Fibroblast of peridontal ligament (primary cell): ENCODE measurements around the gene TTYH1.
"Not testable (repeated sequence)": the region's sequence is repeated elsewhere in the genome, so short reads cannot be mapped to it uniquely, and the experiment has no call there.

Experiments
- DNase-seq: peaks from one replicate; pipeline ENCODE4 v3.0.0-alpha.2; 2010; ENCODE audit errors: extremely low read depth

TTYH1 gene

DNA sequence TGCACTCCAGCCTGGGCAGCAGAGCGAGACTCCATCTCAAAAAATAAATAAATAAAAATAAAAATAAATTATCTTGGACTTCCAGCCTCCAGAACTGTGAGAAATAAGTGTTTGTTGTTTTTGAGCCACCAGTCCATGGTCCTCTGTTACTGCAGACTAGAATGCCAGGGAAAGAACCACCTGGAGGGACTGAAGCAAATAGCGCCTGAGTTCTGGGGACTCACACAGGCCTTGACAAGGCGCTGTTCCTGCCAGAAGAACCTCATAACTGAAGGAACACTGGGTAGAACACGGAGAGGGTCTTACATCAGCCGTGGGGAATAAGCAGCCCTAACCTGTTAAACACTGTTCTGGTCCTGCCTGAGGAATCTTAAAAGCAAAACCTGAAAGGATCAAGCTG, 25.4 kb downstream of the TTYH1 start:
- no peak for DNase-seq

DNA sequence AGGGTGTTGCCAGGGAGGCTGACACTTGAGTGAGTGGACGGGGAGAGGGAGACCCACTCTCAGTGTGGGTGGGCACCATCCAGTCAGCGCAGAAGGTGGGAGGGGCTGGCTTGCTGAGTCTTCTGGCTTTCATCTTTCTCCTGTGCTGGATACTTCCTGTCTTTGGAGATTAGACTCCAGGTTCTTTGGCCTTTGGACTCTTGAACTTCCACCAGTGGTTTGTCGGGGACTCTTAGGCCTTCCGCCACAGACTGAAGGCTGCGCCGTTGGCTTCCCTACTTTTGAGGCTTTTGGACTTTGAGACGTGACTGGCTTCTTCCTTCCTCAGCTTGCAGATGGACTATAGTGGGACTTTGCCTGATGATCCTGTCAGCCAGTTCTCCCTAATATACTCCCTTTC, 29.5 kb downstream of the TTYH1 start:
- no peak for DNase-seq

DNA sequence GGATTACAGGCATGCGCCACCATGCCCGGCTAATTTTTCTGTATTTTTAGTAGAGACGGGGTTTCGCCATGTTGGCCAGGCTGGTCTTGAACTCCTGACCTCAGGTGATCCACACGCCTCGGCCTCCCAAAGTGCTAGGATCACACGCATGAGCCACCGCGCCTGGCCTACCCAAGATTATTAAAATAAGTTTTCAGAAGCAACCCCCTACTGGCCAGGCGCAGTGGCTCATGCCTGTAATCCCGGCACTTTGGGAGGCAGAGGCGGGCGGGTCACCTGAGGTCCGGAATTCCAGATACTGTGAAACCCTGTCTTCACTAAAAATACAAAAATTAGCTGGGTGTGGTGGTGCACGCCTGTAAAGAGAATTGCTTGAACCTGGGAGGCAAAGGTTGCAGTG, 31.1 kb downstream of the TTYH1 start:
- not testable (repeated sequence) for DNase-seq

DNA sequence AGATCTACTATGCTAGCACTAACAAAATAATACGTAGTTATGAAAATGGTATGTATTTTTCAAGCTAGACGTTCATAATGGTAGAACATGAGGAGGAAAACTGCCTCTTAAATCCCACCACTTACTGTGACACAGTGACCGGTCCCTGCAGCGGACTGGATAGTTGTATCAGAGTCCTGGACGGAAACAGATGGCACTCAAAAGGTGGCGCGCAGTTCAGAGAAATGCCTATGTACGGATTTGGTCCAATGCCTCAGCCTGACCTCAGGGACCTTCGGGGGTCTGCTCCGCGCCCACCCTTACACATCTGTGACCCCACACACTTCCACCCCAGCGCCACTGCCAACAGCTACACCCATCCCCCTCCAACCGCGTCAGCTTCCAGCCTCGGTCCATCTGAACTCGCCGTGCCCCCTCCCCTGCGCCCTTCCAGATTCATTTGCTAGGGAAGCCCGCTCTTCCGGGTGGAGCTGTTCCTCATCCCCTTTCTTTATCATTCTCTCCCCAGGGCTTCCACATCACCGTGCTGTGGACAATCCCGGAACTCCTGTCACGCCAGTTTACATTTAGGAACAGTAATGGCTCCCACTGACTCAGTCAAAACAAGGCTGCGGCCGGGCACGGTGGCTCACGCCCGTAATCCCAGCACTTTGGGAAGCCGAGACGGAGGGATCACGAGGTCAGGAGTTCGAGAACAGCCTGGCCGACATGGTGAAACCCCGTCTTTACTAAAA, 32.9 kb downstream of the TTYH1 start:
- DNase-seq, result peak; percentile 62

DNA sequence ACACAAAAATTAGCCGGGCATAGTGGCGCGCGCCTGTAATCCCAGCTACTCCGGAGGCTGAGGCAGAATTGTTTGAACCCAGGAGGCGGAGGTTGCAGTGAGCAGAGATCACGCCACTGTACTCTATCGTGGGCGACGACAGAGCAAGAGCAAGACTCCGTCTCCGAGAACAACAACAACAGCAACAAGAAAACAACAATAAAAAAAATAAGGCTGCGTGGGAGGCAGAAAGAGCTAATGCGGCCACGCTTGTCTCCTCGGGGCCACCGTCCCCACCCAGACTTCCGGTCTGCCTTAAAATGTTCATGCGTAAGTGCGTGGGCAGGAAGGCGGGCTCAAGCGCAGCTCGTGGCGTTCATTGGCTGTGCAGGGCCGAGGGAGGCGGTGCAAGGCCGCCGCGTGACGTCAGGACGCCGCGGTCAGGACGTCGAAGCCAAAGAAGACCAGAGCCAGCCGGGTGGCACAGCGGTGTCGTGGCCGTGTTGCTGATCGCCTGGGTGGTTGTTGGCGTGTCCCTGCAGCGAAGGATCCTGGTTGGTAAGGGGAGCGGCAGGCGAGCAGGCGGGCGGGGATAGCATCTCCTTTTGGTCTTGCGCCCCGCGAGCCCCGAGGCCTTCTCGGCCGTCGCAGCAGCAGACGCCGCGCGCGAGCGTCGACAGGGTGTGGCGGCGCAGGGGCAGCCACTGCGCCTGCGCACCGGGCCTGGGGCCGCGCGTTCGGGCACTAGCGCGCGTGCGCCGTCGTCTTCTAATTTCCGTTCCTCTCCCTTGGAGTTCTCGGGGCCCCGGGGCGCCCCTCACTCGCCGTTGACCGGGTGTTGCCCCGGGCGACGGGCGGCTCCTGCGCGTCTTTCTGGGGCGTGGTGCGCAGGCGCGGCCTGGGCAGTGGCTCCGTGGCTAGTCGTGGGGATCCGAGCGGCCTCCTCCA, 33.8 kb downstream of the TTYH1 start, which contains the start of gene LENG8:
LENG8 (plus strand) TSS at position 426 of the 927 bp plus-strand sequence. CDS start 2,146 bp downstream, outside the sequence.
- DNase-seq, result peak; percentile 98

DNA sequence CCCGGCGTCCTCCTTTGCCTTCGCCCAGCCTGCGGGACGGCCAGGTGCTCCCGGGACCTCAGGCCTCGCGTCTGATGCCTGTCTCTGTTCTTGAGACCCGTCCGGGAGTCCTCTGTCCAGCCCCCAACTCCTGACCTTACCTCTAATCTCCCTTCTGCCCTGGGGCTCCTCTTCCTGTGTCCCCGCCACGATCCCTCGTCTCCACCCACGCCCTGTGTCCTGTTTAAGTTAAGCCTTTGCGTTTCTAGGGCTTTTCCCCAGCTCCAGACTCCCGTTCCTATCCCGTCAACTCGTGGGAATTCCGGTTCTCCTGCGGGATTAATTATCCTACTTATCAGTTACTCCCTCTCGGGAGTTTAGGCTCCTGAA, 34.4 kb downstream of the TTYH1 start:
- peak; percentile 29 for DNase-seq

DNA sequence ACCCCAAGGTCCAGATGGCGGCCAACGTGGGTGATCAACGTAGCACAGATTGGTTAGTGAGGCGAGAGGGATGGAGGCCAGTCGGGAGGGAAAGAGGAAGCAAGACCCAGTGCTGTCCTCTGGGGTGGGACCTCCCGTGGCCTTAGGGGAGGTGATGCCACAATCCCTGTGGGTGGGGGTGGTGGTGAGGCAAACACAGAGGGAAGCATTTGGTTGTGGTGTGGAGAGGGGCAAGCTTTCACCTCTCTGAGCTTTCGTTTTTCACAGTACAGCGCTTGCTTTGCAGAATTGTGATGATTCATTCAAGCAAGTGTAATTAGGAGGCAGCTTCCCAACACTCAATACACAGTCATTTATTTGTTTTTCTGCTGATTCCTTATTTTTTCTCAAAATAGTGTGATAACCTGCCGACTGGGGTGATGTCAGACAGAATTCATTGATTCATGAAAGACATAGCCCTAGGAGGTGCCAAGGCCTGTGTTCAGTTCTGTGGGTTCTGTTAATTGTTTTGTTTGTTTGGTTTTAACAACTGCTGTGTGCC, 36.1 kb downstream of the TTYH1 start:
- peak; percentile 40 for DNase-seq

DNA sequence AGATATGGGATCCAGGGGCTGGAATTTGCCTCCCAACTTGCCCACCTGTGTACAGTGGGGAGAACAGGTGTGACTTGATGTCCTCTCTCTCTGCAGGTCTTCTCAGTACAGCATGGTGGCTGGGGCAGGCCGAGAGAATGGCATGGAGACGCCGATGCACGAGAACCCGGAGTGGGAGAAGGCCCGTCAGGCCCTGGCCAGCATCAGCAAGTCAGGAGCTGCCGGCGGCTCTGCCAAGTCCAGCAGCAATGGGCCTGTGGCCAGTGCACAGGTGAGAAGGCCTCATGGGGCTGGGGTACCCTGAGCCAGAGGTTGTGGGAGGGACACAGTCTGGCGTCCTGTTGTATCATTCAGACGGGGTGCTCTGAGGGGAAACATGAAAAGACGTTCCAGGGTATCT, 36.7 kb downstream of the TTYH1 start:
- no peak for DNase-seq

DNA sequence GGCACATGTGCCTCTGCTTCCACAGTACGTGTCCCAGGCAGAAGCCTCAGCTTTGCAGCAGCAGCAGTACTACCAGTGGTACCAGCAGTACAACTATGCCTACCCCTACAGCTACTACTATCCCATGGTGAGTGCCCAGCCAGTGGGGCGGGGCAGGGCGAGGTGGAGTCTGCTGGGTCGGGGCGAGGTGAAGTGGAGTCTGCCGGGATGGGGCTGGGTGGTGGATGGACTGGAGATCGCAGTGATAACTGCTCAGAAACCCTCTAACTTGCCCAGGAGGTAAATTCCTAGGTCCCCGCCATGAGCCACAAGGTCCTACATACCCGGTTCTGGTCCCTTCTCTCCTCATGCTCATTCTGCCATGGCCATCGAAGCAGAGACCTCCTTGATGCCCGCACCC, 37.4 kb downstream of the TTYH1 start:
- no peak for DNase-seq

DNA sequence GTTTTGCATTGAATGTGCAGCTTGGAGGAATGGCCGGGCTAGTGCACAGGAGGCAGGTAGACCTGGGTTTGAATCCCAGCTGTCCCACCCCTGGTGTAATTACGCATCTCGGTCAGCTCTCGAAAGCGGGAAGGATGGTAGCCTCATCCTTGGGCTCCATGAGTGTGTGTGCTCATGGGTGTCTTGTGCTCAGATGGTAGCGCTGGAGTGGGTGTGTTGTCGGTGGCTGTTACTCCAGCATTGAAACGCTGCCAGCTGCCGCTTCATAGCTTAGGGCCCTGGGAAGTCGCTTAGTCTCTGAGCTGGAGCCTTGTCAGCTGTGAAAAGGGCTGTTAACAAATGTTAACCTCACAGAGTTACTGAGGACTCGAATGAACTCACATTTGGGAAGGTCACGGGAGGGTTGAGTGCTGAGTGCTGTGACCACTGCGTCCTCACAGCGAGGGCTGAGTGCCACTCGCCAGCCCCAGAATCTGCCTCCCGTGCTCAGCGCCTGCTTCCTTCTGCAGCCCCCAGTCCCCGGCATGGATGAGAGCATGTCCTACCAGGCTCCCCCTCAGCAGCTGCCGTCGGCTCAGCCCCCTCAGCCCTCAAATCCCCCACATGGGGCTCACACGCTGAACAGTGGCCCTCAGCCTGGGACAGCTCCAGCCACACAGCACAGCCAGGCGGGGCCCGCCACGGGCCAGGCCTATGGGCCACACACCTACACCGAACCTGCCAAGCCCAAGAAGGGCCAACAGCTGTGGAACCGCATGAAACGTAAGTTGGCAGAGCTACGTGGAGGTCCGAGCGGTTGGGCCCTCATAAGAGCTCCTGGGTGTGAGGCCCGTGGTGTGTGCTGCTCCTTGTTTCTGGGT, 38.9 kb downstream of the TTYH1 start:
- no peak for DNase-seq

DNA sequence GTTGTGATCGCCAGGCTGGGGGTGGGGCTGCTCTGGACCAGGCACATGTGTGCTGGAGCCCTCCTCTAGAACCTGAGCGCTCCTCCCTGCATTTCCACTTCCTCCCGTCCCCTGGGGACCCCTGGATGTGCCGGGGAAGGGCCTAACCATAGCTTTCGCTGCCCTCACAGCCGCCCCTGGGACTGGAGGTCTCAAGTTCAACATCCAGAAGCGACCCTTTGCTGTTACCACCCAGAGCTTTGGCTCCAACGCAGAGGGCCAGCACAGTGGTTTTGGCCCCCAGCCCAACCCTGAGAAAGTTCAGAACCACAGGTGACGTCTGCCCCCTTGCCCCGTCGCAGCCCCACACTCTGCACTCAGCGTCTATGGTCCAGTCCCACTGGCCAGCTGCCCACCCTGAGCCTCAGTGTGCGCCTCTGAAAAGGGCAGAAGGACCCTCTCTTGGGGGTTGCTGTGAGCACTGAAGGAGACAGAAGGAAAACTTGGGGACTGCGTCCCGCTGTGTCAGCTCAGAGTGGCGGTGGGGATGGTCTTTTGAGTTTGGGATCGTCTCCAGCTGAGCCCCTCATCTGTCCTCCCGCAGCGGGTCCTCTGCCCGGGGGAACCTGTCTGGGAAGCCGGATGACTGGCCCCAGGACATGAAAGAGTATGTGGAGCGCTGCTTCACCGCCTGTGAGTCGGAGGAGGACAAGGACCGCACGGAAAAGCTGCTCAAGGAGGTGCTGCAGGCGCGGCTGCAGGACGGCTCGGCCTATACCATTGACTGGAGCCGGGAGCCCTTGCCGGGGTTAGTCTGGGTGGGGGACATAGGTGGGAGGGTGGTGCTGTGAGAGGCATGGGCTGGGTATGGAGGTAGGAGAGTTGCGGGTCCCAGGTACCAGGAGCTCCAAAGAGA, 39.8 kb downstream of the TTYH1 start:
- no peak for DNase-seq

DNA sequence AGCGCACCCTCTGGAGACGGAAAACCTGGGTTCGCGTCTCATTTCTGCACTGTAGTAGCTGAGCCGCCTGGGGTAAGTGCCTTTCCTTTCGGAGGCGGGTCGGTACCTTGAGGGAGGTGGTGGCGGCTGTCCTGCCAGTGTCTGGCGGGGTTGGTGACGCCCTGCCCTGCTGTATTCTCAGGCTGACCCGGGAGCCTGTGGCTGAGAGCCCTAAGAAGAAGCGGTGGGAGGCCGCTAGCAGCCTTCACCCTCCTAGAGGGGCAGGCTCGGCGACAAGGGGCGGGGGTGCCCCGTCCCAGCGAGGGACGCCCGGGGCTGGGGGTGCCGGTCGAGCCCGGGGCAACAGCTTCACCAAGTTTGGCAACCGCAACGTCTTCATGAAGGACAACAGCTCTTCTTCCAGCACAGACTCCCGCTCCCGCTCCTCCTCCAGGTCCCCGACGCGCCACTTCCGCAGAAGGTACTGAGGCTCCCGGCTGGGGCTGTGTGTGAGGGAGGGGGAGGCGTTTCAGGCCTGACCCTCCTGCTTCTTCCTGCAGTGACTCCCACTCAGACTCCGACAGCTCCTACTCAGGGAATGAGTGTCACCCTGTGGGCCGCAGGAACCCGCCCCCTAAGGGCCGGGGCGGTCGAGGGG, 40.6 kb downstream of the TTYH1 start:
- DNase-seq, result no peak

DNA sequence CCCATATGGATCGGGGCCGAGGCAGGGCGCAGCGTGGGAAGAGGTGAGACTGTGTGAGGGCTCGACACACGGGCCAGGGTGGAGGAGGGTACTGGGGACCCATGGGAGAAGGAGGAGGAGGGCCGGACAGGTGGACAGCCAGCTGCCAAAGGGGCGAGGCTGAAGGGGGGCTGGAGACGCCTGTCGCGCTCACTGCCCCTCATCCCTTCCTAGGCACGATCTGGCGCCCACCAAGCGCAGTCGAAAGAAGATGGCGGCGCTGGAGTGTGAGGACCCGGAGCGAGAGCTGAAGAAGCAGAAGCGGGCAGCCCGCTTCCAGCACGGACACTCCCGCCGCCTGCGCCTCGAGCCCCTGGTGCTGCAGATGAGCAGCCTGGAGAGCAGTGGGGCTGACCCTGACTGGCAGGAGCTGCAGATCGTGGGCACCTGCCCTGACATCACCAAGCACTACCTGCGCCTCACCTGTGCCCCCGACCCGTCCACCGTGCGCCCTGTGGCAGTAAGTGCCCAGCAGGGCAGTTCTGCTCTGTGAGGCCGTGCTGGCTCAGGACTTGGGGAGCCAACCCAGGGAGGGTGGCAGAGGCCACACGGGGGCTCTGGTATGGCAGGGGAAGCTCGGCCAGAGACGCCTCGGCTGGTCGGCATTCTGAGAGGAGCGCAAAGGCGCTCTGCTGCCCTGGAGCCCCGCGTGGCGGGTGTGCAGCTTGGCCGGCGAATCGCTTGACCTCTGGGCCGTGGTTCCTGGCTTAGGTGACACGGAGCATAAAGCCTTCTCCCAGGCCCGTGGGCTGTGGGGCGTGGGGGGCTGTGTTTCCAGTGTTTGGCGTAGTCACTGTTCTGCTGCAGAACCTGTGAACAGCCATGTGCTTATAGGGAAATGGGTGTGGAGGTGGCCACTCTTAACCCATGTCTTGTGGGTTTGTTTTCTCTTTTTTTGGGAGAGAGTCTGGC, 41.4 kb downstream of the TTYH1 start:
- no peak for DNase-seq

DNA sequence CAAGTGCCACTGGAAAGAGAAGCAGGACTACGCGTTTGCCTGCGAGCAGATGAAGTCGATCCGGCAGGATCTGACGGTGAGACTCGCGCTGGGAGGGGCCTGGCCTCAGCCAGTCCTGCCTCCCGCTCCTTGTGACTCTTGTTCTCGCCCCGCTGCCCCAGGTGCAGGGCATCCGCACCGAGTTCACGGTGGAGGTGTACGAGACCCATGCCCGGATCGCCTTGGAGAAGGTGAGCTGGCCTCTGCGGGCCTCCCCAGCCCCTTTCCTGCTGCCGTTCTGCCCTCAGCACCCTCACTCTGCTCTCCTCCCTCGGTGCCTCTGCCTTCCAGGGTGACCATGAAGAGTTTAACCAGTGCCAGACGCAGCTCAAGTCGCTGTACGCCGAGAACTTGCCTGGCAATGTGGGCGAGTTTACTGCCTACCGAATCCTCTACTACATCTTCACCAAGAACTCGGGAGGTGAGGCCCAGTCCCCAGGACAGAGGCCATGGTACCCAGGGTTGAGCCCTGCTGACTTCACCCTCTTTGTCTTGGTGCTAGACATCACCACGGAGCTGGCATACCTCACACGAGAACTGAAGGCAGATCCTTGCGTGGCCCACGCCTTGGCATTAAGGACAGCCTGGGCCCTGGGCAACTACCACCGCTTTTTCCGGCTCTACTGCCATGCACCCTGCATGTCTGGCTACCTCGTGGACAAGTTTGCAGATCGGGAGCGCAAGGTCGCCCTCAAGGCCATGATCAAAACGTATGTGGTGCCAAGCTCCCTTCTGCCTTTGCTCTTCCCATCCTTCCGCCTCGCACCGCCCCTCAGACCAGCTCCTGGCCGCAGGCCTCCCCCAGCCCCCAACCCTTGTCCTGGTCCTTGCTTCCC, 42.7 kb downstream of the TTYH1 start:
- no peak for DNase-seq

DNA sequence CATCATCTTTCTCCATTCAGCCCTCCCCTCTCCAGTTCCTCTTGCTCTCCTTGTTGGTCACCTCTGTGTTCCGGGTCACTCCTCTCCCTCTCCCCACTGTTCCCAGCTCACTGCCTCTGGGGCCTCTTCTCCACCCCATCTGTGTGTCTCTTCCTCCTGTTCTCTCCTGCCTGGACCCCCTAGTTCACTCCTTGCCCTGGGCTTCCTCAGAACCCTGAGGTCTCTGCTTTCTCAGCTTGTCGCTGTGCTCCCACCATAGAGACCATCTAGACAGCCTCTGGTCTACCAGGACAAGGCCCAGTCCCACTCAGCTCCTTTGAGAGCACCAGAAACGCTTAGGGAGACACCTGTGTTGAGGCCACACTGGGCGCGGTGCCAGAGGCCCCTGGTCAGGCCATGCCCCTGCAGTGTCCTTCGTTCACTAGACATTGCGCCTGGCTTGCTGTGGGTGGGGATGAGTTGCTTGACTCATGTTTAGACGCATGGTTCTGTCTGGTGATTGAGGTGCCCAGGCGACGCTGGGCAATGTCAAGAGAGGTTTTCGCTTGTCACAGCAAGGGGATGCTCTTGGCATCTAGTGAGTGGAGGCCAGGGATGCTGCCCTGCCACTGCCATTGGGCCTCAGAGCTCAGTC, 43.5 kb downstream of the TTYH1 start:
- no peak for DNase-seq

DNA sequence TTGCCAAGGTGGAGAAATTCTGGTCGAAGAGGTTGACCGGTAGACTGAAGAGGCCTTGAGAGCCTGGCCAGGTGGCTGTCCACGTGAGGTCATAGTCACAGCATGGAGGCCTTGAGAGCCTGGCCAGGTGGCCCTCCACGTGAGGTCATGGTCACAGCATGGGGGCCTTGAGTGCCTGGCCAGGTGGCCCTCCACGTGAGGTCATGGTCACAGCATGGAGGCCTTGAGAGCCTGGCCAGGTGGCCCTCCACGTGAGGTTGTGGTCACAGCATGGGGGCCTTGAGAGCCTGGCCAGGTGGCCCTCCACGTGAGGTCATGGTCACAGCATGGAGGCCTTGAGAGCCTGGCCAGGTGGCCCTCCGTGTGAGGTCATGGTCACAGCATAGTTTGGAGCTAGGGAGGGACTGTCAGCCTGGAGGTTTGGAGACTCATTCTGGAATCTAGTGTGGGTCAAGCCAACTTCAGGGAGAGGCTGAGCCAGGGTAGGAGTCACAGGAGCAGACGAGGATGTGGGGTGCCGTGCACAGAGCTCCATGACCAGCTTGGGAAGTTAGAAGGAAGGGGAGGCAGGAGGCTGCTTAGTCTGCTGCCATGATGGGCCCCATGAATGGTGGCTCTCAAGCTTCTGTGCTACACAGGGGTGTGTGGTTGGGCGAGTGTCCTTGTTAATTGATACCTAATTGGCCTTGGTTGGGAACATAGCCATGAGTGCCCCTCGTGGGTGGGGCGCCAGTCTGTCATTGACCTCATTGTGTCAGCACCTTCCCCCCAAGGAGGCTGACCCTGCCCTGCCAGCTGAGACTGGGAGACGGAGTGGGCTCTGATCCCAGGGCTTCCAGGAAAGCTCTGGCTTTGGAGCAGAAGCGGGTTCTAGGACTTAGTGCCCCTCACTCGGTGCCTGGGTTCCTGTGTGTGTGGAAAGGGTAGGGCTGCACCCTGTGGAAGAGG, 44.3 kb downstream of the TTYH1 start:
- DNase-seq, result no peak
